OCI-M1 (cell line): ENCODE data around the gene TENT4A.

Experiments
- DNase-seq: peaks from one replicate; lab custom pipeline; 2025; lab: John Stamatoyannopoulos, UW

The TENT4A gene

GRCh38 chr5:6718161-6718681, 5.0 kb downstream of the TENT4A start:
- no peak for DNase-seq

GRCh38 chr5:6718718-6719117, 5.5 kb downstream of the TENT4A start:
- no peak for DNase-seq

GRCh38 chr5:6719417-6719816, 6.2 kb downstream of the TENT4A start:
- DNase-seq = no peak

- peak; percentile 14 for DNase-seq
These were observed 6.8 kb downstream of the TENT4A start for GRCh38 chr5:6719896-6720560.

GRCh38 chr5:6720561-6720921, 7.3 kb downstream of the TENT4A start:
- no peak for DNase-seq

- peak; percentile 77 for DNase-seq
These were observed 8.2 kb downstream of the TENT4A start for GRCh38 chr5:6721442-6721841.

- peak; percentile 75 for DNase-seq
These were observed 8.8 kb downstream of the TENT4A start for GRCh38 chr5:6722015-6722414.

GRCh38 chr5:6723122-6723815, 10.0 kb downstream of the TENT4A start:
- no peak for DNase-seq

- DNase-seq = no peak
These were observed 10.6 kb downstream of the TENT4A start for GRCh38 chr5:6723816-6724300.

- DNase-seq = no peak
These were observed 11.2 kb downstream of the TENT4A start for GRCh38 chr5:6724321-6724929.

GRCh38 chr5:6725421-6725820, 12.2 kb downstream of the TENT4A start:
- no peak for DNase-seq

GRCh38 chr5:6726006-6726405, 12.8 kb downstream of the TENT4A start:
- DNase-seq = no peak

GRCh38 chr5:6727231-6727630, 14.0 kb downstream of the TENT4A start:
- DNase-seq = no peak

- no peak for DNase-seq
These were observed 15.0 kb downstream of the TENT4A start for GRCh38 chr5:6728011-6728794.

GRCh38 chr5:6728795-6729183, 15.6 kb downstream of the TENT4A start:
- no peak for DNase-seq

- peak; percentile 31 for DNase-seq
These were observed 16.4 kb downstream of the TENT4A start for GRCh38 chr5:6729386-6730310.

- peak; percentile 22 for DNase-seq
These were observed 17.2 kb downstream of the TENT4A start for GRCh38 chr5:6730407-6730806.

- DNase-seq = no peak
These were observed 17.6 kb downstream of the TENT4A start for GRCh38 chr5:6730807-6731206.

GRCh38 chr5:6731465-6732237, 18.4 kb downstream of the TENT4A start:
- no peak for DNase-seq
